ENCODE measurements around the gene CYRIA.

The CYRIA gene

DNA sequence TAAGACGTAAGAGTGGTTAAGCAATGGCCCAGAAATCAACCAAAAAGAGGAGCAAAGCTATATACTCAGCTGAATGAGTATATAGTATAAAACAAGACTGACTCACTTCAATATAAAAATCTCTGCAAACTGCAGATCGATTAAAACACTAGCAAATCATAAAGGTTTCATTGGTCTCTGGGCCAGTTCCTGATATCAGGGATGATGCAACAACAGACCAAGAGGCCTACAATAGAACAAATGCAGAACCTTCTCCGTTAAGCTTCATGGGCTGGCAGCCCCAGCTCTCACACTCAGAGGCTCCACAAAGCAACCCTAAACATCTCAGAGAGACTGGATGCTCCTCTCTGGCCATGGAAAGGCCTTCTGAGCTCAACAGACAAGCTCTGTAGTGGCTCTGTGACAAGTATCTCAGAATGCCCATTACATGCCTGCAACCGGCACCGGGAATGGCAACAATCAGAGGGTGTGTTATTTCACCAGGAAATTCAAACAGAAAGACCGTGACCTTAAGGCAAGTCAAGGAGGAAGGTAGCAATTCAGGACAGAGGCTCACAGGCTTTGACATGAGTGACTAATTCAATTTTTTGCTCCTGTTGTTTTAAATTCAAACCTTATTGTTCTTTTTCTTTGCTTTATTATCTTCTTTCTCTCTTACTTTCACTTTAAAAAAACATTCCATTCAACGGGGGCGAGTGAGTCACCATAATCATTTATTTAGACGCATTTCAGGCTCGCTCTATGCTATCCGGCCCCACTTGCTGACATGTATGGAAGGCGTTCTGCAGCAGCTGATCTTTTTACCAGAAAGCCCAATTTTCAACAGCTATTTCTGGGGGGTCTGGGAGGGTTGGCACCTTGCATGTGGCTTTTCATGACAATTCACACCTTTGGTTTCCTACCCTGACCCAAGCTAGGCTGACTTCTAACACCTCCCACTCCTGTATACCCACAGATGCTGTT, 15.1 kb downstream of the CYRIA start:
- peak; percentile 54 for DNase-seq (ENCODE audit: low spot score)

DNA sequence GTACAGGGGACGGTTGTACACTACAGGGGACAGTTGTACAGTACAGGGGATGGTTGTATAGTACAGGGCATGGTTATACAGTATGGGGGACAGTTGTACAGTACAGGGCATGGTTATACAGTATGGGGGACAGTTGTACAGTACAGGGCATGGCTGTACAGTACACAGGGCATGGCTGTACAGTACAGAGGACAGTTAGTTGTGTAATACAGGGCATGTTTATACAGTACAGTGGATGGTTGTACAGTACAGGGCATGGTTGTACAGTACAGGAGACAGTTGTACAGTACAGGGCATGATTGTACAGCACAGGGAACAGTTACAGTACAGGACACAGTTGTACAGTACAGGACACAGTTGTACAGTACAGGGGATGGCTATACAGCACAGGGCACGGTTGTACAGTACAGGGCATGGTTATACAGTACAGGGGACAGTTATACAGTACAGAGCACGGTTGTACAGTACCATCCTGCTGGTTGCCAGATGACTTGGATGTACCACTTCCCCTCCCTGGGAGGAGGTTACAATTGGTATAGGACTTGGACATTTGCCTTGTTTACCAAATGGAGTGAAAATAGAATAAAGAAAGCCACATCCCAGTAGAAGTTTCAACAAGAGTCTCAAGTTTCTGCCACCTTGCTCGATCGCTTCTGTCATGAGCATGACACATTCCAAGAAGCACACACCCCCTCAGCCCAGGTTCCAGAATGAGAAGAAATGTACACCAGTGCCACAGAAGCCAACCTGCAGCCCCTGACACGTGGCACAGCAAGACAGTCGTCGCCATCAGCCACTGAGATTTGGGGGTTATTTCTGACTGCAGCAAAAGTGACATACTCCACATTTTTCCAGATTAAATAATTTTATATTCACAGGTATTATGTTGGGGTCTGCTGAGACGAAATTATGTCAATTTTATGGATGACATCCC, 16.0 kb downstream of the CYRIA start:
- no peak for DNase-seq (ENCODE audit: low spot score)

DNA sequence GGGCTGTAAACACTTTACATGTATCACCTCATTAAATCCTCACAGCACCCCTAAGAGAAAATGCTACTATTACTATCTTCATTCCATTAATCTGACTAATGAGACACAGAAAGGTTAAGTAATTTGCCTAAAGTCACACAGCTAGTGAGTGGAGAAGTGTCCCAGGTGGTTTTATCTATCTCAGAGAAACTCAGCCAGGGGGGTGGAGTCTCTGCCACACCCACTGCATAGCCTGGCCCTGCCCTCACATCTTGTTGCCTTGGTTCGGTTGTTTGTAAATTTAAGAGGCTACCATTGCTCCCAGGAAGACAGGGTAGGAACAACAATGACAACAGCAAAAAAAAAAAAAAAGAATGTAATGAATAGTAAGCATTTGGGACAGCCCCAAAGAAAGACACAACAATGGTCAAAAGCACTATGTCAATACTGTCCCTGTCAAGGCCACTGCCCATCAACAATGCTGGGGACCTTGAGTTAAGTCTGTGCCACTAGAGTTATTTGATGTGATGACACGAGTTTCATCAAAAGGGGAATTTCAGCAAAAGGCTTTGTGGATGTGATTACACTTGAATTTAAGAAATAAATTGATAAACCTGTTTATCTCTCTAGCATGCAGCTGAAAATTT, 17.5 kb downstream of the CYRIA start:
- DNase-seq (ENCODE audit: low spot score): no peak

DNA sequence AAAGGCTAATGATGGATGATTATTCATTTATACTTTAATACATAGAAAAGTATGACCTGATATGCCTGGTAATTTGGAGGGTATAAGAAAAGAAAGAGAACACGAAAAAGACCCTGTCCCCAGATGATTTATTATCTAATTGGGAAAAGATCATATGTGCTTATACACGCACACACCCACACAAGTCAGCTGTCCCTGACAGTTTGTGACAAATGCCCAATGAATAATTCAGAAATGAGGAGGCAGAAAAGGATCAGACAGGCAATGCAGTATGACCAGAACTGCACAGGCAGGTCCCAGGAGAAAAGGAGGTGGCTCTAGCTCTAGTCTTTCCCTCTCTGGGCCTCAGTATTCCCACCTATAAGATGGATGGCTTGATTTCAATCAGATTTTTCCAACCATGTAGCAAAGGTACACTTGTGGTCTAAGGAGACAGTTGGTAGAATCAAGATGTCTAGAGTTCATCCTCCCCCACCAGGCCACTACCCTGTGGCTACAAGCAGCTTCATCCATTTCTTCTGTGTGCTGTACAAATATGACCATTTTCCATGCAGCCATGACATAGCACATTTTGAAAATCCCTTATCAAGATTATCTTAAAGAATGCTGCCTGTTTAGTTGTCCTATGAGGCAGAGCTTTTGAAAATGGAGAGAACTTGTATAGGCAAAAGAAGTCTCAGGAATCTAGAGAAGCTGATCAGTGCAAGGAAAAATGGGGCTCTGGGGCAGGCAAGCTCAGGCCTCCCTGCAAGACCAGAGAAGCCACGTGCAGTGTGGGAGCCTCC, 19.7 kb downstream of the CYRIA start:
- DNase-seq (ENCODE audit: low spot score): no peak

DNA sequence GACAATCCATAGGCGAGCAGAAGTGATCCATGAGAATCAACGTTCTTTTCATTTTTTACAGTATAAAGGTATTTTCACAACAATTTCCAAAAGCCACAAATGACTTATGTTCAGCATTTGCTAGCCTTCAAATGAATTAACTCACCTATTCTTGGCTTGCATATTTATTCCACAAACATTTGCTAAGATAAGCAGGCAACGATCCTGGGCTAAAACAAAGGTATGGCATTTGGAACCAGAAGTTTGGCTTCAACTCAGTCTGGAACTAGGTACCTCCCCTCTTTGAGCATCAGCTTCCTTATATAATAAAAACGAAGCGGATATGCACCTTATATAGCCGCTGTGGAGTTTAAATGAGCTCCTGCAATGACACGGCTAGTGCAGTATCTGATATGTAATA, 20.5 kb downstream of the CYRIA start:
- DNase-seq (ENCODE audit: low spot score): no peak

DNA sequence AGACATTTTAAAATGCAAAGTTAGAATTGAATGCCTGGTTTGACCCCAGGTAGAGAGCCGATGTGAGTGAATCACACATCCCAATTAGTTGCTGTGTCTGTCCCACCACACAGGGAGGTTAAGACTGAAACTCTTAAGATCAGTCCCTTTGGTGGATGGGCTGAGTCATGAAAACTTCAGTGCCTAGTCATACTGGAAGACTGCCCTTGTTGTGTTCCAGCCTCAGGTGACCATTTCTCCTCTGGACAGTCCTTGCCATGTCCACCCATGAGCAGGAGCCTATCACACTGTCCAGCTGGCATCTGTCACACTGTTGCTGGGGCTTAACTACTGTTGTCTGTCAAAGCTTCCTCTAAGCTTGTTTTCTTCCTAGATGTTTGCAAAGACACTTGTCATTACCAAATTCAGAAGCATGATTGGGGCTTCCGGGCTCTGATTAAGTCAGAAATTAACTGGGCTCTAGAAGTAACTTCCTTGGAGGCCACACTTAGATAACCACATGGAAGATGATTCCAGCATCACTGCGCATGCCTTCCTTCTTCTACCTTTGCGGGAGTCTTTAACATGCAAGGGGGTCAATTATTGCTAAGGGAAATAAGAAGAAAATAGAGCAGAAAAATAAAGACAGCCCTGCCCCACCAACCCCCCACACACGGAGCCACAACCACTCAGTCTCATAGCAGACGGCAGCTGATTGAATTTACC, 21.3 kb downstream of the CYRIA start:
- DNase-seq (ENCODE audit: low spot score): no peak

DNA sequence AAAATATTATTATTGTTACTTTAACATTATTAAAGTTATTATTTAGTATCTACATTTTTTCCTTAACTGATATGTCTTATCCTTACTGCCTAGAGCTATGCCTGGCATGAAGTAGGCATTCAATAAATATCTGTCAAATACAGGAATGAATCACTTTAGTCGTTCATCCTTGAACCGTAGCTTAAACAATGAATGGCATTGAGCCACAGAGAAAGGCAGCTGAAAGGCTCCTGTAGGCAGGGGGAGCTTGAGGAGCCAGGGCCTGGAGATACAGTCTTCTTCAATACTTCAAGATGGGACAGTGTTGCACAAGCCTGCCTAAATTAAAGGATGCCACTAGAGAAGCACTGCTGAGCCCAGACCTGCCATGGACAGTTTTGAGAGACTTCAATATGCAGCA, 22.5 kb downstream of the CYRIA start:
- DNase-seq (ENCODE audit: low spot score): peak; percentile 30

DNA sequence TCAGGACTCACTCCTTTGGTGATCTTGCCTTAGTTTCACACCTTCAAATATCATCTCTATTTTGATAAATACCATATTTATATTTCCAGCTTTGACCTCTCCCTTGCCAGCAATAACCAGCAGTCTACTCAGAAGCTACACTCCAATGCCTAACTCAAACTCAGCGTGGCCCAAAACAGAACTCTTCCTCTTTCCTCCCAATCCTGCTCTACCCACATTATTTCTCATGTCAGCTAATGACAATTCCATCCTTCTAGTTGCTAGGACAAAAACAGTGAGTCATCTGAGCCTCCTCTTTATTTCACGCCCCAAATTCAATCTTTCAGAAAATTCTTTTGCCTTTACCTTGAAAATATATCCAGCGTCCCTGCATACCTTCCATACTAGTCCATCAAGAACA, 23.5 kb downstream of the CYRIA start:
- DNase-seq (ENCODE audit: low spot score): no peak

DNA sequence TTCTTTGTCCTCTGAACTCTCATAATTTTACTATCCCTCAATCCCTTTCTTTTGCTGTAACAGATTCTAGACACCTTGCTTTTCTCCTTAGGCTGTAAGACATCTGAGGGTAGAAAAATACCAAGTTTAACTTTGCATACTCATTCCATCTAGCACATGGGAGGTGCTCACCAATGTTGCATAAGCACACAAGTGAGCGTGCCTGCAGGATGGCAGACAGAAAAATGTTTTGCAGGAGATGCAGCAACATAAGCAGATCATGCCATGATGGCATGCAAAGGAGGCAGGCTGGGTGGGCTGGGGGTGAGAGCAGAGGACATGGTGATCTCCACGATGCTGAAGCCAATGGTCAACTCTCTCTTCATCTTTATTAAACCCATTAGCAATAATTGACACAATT, 24.1 kb downstream of the CYRIA start:
- DNase-seq (ENCODE audit: low spot score): no peak

DNA sequence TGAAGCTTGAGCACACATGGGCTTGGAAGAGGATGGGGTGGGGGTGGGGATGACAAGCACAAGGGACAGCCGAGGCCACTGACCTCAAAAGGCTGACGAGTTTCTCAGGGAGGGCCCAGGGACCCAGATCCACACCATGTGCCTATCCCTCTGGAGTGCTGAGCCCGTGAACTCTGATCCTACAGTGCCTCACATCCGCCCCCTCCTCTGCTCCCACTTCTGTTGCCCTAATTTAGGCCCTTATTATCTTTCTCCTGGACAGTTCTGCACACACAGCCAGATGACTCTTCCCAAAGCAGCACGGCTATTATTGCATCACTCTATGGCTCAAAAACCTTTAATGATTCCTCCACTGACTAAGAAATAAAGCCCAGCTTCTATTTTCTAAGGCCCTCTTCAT, 24.8 kb downstream of the CYRIA start:
- no peak for DNase-seq (ENCODE audit: low spot score)

DNA sequence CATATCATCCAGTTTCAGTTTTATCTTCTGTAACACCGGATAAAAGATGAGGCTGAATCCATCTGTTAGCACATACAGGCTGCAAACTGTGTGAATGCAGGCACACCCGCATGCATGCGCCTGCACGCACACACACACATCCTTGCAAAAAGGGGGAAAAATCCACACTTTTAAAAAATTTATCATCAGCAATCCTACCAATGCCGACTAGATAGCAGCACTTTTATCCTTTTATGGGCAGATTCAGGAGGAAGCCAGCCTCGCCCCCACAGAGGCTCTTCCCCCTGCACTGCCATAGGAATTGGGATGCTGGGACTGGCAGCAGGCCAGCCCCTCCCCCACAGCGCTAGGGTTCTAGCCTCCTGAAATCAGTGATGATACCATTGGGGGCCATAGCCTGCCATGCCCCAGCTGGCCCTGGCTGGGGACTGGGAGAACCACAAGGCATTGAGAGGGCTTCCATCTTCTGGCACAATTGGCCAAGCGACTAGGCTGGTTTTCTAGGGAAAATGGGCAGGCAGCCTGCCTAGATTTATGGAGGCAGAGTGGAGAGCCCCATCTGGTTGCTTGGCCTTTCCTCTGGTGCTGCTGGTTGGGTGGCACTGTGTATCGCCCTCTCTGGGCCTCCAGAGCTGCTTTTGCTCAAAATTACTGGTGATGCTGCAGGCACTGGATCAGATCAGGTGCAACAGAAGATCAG, 25.5 kb downstream of the CYRIA start:
- no peak for DNase-seq (ENCODE audit: low spot score)

DNA sequence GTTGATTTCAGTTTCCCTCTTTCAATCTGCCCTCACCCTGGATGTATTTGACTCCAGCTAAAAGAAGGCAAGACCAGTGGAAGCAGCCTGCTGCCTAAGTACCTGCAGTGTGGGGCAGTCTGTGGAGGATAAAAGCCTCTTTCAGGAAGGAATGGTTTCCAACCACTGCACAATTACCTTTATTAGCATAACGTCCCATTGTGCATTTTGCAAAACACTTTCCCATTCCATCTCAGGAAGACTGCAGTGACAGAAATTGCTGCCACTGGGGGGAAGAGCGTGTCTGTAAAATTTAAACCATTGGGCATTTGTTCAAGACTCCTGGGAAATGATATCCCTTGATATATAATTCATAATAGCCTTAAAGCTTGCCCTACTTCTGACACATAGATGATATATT, 26.2 kb downstream of the CYRIA start:
- no peak for DNase-seq (ENCODE audit: low spot score)

DNA sequence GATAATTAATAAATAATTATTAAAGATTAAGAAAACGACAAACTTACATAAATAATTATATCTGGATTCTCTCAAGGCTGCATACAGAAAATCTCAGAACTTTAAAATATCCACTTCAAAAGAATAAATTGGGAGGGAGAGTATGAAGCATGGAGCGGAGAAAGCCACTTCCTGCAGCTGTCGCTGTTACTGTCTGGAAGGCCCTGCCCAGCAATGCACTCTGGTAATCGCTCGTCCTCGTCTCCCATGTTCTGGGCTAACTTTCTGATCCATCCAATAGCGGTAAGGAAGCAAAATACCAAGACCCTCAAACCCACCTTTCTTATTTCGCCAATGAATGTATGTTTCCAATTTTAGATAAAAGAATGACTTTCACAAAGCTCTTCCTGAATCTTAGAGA, 26.7 kb downstream of the CYRIA start:
- no peak for DNase-seq (ENCODE audit: low spot score)

DNA sequence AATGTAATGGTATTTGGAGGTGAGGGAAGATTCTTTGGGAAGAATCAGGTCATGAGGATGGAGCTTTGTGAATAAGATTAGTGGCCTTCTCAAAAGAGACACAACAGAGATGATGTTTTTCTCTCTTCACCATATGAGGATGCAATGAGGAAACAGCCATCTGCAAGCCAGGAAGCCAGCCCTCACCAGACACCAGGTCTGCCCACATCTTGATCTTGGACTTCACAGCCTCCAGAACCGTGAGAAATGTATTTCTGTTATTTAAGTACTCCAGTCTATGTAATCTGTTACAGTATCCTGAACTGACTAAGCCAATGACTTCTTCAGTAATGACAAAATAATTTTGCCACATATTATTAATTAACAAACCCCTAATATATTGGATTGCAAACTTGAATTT, 28.3 kb downstream of the CYRIA start:
- DNase-seq (ENCODE audit: low spot score): no peak

DNA sequence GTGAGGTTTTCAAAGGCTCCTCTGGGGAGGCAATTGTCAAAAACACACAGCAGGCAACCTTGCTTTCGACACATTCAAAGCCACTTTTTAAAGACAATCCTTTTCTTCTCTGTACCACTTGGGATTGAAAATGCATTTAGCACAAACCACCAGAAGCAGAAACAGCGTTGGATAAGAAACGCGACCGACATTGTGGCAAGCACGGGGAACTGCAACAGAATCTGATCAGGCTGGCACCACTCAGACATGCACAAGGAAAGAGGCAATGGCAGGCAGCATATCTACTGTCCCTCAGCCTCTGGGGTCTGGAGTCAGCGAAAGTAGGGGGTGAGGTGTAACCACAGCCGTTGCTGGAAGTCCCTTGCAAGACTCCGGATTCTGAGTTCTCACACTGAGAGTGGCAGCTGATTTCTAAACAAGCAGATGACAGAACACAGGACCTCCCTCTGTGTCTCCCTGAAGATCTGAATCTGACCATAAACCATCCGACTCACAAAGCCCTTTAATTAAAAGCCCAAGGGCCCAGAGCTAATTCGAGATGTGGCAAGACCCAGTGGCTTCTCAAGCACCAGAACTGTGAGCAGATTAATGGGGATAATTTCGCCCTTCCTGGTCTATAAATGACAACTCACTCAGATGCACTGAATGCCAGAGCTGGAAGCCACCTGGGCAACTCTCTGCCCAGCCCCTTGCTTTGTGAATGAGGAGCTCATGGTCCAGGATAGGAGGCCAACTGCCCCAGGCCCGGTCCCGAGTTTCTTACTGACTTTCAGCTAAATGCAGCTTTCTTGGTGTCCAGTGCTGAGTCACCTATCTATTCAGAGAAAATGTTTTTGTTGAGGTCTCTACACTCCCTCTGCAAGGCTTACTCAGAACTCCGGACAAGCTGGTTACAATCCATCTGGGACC, 29.6 kb downstream of the CYRIA start:
- no peak for DNase-seq (ENCODE audit: low spot score)

DNA sequence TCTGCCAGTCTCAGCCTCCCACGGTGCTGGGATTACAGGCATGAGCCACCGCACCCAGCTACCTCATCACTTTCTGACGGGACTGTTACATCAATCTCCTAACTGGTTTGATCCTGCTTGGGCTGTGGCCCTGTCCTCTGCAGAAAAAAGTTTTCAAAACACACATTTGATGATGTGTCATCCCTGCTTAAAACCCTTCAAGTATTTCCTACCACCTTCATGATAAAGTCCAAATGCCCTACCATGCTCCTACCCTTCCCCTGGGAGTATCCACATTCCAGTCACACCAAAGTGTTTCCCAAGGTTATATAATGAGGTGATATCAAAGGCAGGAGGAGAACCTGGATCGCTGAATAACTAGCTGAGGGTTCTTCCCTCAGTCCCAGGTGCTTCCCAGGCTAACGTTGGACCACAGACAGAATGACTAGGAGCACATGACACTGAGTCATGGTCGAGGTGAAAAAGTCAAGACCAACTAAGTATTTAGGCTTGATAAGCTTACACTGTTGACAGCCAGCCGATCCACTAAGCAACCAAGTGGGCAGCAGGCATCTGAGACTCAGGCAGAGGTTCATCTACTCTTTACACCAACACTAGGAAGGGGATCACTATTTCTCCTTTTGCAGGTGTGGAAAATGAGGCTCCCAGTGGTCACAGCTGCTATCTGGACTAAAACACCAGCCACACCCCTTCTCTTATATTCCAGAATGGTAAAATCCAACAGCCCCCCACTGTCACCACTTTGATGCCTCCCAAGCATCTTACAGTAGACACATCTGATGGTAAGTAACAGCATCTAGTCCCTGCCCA, 31.8 kb downstream of the CYRIA start:
- DNase-seq (ENCODE audit: low spot score): peak; percentile 35

DNA sequence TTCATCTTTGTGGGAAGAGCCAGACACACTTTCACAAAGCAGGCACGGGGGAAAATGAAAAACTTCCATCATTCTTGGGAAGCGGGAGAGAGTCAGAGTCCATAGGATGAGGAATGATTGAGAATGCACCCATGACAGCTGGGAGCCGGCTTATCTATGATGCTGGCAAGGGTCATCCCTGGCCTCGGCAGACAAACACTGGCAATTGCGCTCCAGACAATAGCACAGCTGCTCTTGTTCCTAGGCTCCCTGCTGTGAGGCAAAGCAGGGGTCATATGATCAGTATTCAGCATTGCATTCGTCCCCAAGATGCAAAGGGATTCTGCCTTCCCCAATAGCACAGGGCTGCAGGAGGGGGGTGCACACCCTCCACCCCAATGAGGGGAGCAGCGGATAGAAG, 33.0 kb downstream of the CYRIA start:
- DNase-seq (ENCODE audit: low spot score): no peak

DNA sequence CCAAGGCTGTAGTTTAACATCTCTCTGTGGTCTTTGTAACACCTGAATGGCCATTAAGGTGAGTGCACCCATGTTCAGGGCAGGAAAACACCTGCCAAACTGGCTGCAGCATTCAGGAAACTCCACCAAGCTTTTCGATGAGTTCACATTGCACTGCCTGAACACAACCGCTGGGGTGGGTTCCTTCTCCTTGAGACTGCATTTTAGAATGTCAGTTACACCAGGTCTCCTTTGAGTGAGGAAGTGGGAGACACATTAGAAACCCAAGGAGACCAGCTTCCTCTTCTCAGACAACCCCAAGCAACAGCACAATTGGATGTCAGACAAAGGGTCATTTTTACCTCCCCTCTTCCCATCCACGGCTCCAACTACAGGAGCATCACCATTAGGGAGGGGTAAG, 35.2 kb downstream of the CYRIA start:
- DNase-seq (ENCODE audit: low spot score): no peak

DNA sequence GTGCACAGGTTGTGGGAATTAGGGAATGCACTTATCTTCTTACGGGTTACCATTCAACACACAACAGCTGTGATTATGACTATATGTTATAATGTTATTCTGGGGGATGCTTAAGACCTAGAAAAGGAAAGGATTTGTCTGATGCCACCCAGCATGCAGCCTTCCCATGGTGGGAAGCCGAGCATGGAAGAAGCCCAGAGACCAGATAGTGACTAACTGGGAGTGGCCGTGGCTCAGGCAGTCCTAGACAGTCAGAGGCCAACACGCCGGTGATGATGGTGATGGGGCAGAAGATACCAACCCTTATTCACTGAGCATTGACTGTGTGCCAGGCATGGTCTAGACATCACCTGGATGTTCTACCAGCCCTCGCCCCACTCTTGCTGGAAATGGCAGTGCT, 35.9 kb downstream of the CYRIA start:
- no peak for DNase-seq (ENCODE audit: low spot score)

Data from COLO829 (cell line).